Upper lobe of right lung (tissue), 1 donor: ENCODE results near the gene TMEM209. TPM values are rescaled to one million over a fixed set of nuclear protein-coding genes. Genes with fewer than 3 reads are reported as not detected.
"Not testable (repeated sequence)": the region's sequence is repeated elsewhere in the genome, so short reads cannot be mapped to it uniquely, and the experiment has no call there.

ENCODE experiments used
- ATAC-seq: fragments of 200-7000 bp; cut with Tn5 transposase; one replicate; pipeline ENCODE4 v1.9.1; 2020; ENCODE audit warnings: mild to moderate bottlenecking, moderate library complexity
- DNase-seq: peaks from one replicate; pipeline ENCODE4 v3.0.0-alpha.2; 2020
- H3K27ac ChIP-seq: fragments of 200-600 bp; one replicate; pipeline ENCODE4 v1.8.0; 2022
- H3K27me3 ChIP-seq: fragments of 200-600 bp; one replicate; pipeline ENCODE4 v1.8.0; 2022; ENCODE audit warnings: mild to moderate bottlenecking
- H3K36me3 ChIP-seq: fragments of 200-600 bp; one replicate; pipeline ENCODE4 v1.8.0; 2022
- H3K4me1 ChIP-seq: fragments of 200-600 bp; one replicate; pipeline ENCODE4 v1.8.0; 2022
- H3K4me3 ChIP-seq: fragments of 200-600 bp; one replicate; pipeline ENCODE4 v1.8.0; 2022; ENCODE audit warnings: mild to moderate bottlenecking
- H3K9me3 ChIP-seq: fragments of 200-600 bp; one replicate; pipeline ENCODE4 v1.8.0; 2022
- CTCF ChIP-seq: fragments of 200-600 bp; IDR thresholded peaks from one replicate; pipeline ENCODE4 v1.8.0; 2022; ENCODE audit warnings: antibody characterized with exemption
- intact Hi-C: fragments of 100-400 bp; cut with DNase I; formaldehyde crosslinking; loops from one replicate; pipeline ENCODE4 v1.11.0; 2022
- total RNA-seq: library from RNA; stranded (reverse); fragmentation: NEBNext Ultra II Directional; extraction: Animal tissue kit (Norgen Biotek cat#: 25700); gene quantifications from one replicate; pipeline ENCODE4 v1.2.1, GENCODE V29; 2021
- donor health status: DM: no; HTN: yes; CAD: no; lungs with severe emphysema.

Gene TMEM209
- total RNA-seq, 1 donor from 2014 or later = 18.3 TPM

- Histone ChIP-seq H3K27me3 (no peaks in the 10 kb centered on the region), H3K4me3 (no peak overlapping the region), H3K36me3 (no peaks in the 10 kb centered on the region), H3K9me3 (no peaks in the 10 kb centered on the region), H3K27ac (no peak overlapping the region), H3K4me1 (peaks cover 13% of the 10 kb centered on the region)
- DNase-seq (no peak), ATAC-seq (no peak)
- TF ChIP-seq CTCF = no peak
- intact Hi-C loops = no loop called here
Observed at GRCh38 chr7:130146693-130147405, 58.4 kb downstream of the TMEM209 start.

- ATAC-seq, intact Hi-C loops, H3K9me3 ChIP-seq, H3K4me3 ChIP-seq, DNase-seq, H3K36me3 ChIP-seq, H3K27ac ChIP-seq, H3K27me3 ChIP-seq: not testable (repeated sequence)
- H3K4me1 ChIP-seq = peaks cover 14% of the 10 kb centered on the region
Observed at GRCh38 chr7:130146142-130146541, 59.1 kb downstream of the TMEM209 start.

GRCh38 chr7:130145424-130146100 is 59.6 kb downstream of the TMEM209 start:
- ATAC-seq (no peak), DNase-seq (no peak)
- Histone ChIP-seq H3K9me3 (no peaks in the 10 kb centered on the region), H3K27ac (peak overlapping the region; percentile 60), H3K27me3 (no peaks in the 10 kb centered on the region), H3K4me1 (peaks cover 14% of the 10 kb centered on the region), H3K36me3 (no peaks in the 10 kb centered on the region), H3K4me3 (no peak overlapping the region)
- intact Hi-C loops = no loop called here
- TF ChIP-seq CTCF = no peak

GRCh38 chr7:130144312-130145171 is 60.7 kb downstream of the TMEM209 start:
- Histone ChIP-seq H3K36me3 (no peaks in the 10 kb centered on the region), H3K4me1 (peaks cover 14% of the 10 kb centered on the region), H3K4me3 (no peak overlapping the region), H3K27me3 (no peaks in the 10 kb centered on the region), H3K9me3 (no peaks in the 10 kb centered on the region), H3K27ac (peak overlapping the region; percentile 73)
- peak; percentile 68 for DNase-seq
- no peak for TF ChIP-seq CTCF
- ATAC-seq = peak; percentile 32
- intact Hi-C loops = no loop called here

GRCh38 chr7:130143986-130144311 is 61.3 kb downstream of the TMEM209 start:
- DNase-seq (no peak), ATAC-seq (no peak)
- H3K4me1 ChIP-seq = peaks cover 14% of the 10 kb centered on the region
- no peak overlapping the region for H3K4me3 ChIP-seq
- H3K27ac ChIP-seq = peak overlapping the region; percentile 73
- no peak for TF ChIP-seq CTCF
- H3K9me3 ChIP-seq = no peaks in the 10 kb centered on the region
- no peaks in the 10 kb centered on the region for H3K36me3 ChIP-seq
- no peaks in the 10 kb centered on the region for H3K27me3 ChIP-seq
- intact Hi-C loops = no loop called here

- no peak for TF ChIP-seq CTCF
- Histone ChIP-seq H3K27ac (peak overlapping the region; percentile 83), H3K27me3 (no peaks in the 10 kb centered on the region), H3K36me3 (no peaks in the 10 kb centered on the region), H3K4me3 (no peak overlapping the region), H3K9me3 (no peaks in the 10 kb centered on the region), H3K4me1 (peaks cover 14% of the 10 kb centered on the region)
- ATAC-seq (no peak), DNase-seq (no peak)
- intact Hi-C loops = no loop called here
Observed at GRCh38 chr7:130143334-130143732, 61.9 kb downstream of the TMEM209 start.
